Heart left ventricle (tissue), 16 donors: ENCODE results near the gene DNAJC7. TPM values are rescaled to one million over a fixed set of nuclear protein-coding genes. Genes with fewer than 3 reads are reported as not detected.

Experiments used
- ATAC-seq, 4 donors: fragments of 200-7000 bp; cut with Tn5 transposase; one replicate each; pipeline ENCODE4 v1.9.1; 2020 to 2022; ENCODE audit warnings: moderate library complexity in 4 of 4, mild to moderate bottlenecking in 3 of 4, moderate number of reproducible peaks in 1 of 4
- DNase-seq, 5 donors: peaks; one replicate each; pipeline ENCODE4 v3.0.0-alpha.2; 2020
- H3K27ac ChIP-seq, 12 donors: fragments of 200-600 bp; sonication (generic) in 4 of 12; one replicate each; pipeline versions ENCODE4 v1.5.0 to v1.8.0; 2016 to 2022; ENCODE audit warnings: mild to moderate bottlenecking in 2 of 12
- H3K27me3 ChIP-seq, 9 donors: fragments of 200-600 bp; sonication (generic) in 2 of 9; one replicate each; pipeline versions ENCODE4 v1.5.1 to v1.8.0; 2016 to 2022; ENCODE audit warnings: mild to moderate bottlenecking in 3 of 9
- H3K36me3 ChIP-seq, 9 donors: fragments of 200-600 bp; sonication (generic) in 2 of 9; one replicate each; pipeline versions ENCODE4 v1.5.0 to v1.8.0; 2018 to 2022; ENCODE audit warnings: mild to moderate bottlenecking in 2 of 9
- H3K4me1 ChIP-seq, 12 donors: fragments of 200-600 bp; sonication (generic) in 4 of 12; one replicate each; pipeline versions ENCODE4 v1.5.0 to v1.8.0; 2016 to 2022; ENCODE audit warnings: mild to moderate bottlenecking in 3 of 12
- H3K4me3 ChIP-seq, 12 donors: fragments of 200-600 bp; sonication (generic) in 4 of 12; one replicate each; pipeline versions ENCODE4 v1.5.0 to v1.8.0; 2017 to 2022; ENCODE audit warnings: mild to moderate bottlenecking in 9 of 12, moderate library complexity in 4 of 12
- H3K9me3 ChIP-seq, 12 donors: fragments of 200-600 bp; sonication (generic) in 4 of 12; one replicate each; pipeline versions ENCODE4 v1.5.0 to v1.8.0; 2016 to 2022; ENCODE audit warnings: mild to moderate bottlenecking in 1 of 12
- CTCF ChIP-seq, 12 donors: fragments of 200-600 bp; sonication (generic) in 4 of 12; IDR thresholded peaks; one replicate each; pipeline versions ENCODE4 v1.5.0 to v1.8.0; 2018 to 2022; ENCODE audit warnings: antibody characterized with exemption in 12 of 12, mild to moderate bottlenecking in 5 of 12
- POLR2A ChIP-seq, 2 donors: fragments of 450-650 bp; IDR thresholded peaks; one replicate each; pipeline ENCODE4 v1.6.1; 2017; ENCODE audit warnings: antibody characterized with exemption in 2 of 2, mild to moderate bottlenecking in 2 of 2, moderate library complexity in 2 of 2
- WGBS, 4 donors: extraction: QIAGEN DNeasy Blood & Tissue Kit in 2 of 4; methylation state at CpG; one replicate each; pipeline versions ENCODE4 v1.1.5 to v1.1.7; 2013 to 2018; 5-methylcytosine and 5-hydroxymethylcytosine counted together
- intact Hi-C, 10 donors: fragments of 100-400 bp; cut with DNase I; formaldehyde crosslinking; loops; one replicate each; pipeline versions ENCODE4 v1.11.1 to v1.14.2; 2022
- polyA plus RNA-seq, 2 donors: library from polyadenylated mRNA; stranded (reverse); fragments of 200-250 nt; gene quantifications; one replicate each; pipeline ENCODE4 v1.2.3, GENCODE V29; 2013
- total RNA-seq, 9 donors: library from RNA; depleted of rRNA in 2 of 9; stranded (reverse); fragments of >200 nt in 2 of 9; fragmentation: NEBNext Ultra II Directional in 3 of 9; extraction: Animal tissue kit (Norgen Biotek cat#: 25700) in 3 of 9; gene quantifications; one replicate each; pipeline versions ENCODE4 v1.1.0 to v1.2.4, GENCODE V29; 2016 to 2023
- donor health status: ischemic (EF 13 %, LVEDD 7.1; RV severe dilation, severe dysfunction).
- donor health status: healthy with polysubstance abuse.
- donor health status: DM: no; HTN: yes; CAD: no.
- donor health status: DM: no; HTN: no; CAD: no.
- donor health status: ischemic (EF 25% LVEDD 6.9; RV normal size, moderate dysfunction).
- donor health status: ischemic (EF 25% LVEDD 5.7; RV mildly dilated, moderate dysfunction).
- donor health status: healthy.
- donor health status: DM: yes; HTN: yes; CAD: no.
- donor health status: ischemic (EF 35%, LVEDD 5.7; RV mildly dilated, moderate dysfunction).
- donor health status: nonischemic (EF 11% LVEDD 7.7; RV severe dilation, severe dysfunction).
- donor health status: DM: yes; HTN: yes; CAD: no.
- donor health status: PGD.
- donor health status: ischemic (EF 29% LVEDD 5.4; RV normal size, mild dysfunction).
- donor health status: nonischemic (EF 23%, LVEDD 6.1; RV moderate dilation, normal function).

Gene DNAJC7
- total and polyA plus RNA-seq, 11 donors = 42.5 to 103 (median 74.7) TPM

DNA sequence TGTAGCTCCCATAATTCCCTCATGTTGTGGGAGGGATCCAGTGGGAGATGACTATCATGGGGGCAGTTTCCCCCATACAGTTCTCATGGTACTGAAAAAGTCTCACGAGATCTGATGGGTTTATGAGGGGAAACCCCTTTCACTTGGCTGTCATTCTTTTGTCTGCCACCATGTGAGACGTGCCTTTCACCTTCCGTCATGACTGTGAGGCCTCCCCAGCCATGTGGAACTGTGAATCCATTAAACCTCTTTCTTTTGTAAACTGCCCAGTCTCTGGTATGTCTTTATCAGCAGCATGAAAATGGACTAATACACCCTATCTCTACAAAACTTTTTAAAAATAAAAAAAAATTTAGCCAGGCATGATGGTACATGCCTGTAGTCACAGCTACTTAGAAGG lies 39.4 kb upstream of the DNAJC7 start:
- no peak overlapping the region for H3K27ac ChIP-seq
- TF ChIP-seq CTCF (IDR thresholded peaks at IDR 0.05) (no peak), POLR2A (IDR thresholded peaks at IDR 0.05) (no peak)
- WGBS, 4 donors = 74 to 82% (median 78%) methylated on average over 3 of the region's 3 CpGs
- intact Hi-C loops = no loop called here
- ATAC-seq = no peak
- no peak for DNase-seq
- no peaks in the 10 kb centered on the region for H3K9me3 ChIP-seq
- H3K4me3 ChIP-seq = no peak overlapping the region
- H3K4me1 ChIP-seq = no peaks in the 10 kb centered on the region
- H3K27me3 ChIP-seq = peaks cover 0 to 42% (median 6%) of the 10 kb centered on the region in 9 donors
- no peaks in the 10 kb centered on the region for H3K36me3 ChIP-seq

GRCh38 chr17:42055496-42055895 lies 38.3 kb upstream of the DNAJC7 start:
- TF ChIP-seq POLR2A (IDR thresholded peaks at IDR 0.05) (no peak), CTCF (IDR thresholded peaks at IDR 0.05) (no peak)
- no peak overlapping the region for H3K27ac ChIP-seq
- H3K9me3 ChIP-seq = no peaks in the 10 kb centered on the region
- ATAC-seq = no peak
- intact Hi-C loops = no loop called here
- H3K27me3 ChIP-seq = peaks cover 0 to 43% (median 6%) of the 10 kb centered on the region in 9 donors
- peaks cover 0 to 6% (median 1%) of the 10 kb centered on the region in 12 donors for H3K4me1 ChIP-seq
- H3K36me3 ChIP-seq = no peaks in the 10 kb centered on the region
- no peak overlapping the region for H3K4me3 ChIP-seq
- DNase-seq = no peak
- WGBS, 4 donors = 29 to 44% (median 42%) methylated on average over 6 of the region's 6 CpGs

DNA sequence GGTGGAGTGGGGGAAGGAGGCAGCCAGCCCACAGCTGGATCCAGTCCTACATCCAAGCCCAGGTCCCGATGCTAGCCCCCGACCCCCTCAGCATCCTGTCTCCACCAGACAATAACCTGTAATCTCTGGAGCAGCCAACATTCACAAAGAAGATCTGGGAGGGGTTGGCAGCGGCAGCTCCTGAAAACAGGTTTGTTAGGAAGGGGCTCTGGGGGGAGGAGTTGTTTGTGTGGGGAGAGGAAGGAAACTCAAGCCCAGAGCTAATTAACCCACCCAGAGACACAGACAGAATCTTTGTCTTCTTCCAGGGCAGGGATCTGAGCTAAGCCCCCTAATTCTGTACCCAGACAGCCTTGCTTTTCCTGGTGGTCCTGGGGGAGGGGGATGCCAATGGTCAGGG lies 37.8 kb upstream of the DNAJC7 start:
- H3K9me3 ChIP-seq = no peaks in the 10 kb centered on the region
- WGBS, 4 donors = 14 to 22% (median 20%) methylated on average over 3 of the region's 3 CpGs
- H3K27ac ChIP-seq = no peak overlapping the region
- H3K4me3 ChIP-seq = no peak overlapping the region
- no peaks in the 10 kb centered on the region for H3K36me3 ChIP-seq
- ATAC-seq (no peak), DNase-seq (no peak)
- H3K27me3 ChIP-seq = peaks cover 0 to 43% (median 6%) of the 10 kb centered on the region in 9 donors
- H3K4me1 ChIP-seq = peaks cover 0 to 8% (median 3%) of the 10 kb centered on the region in 12 donors
- intact Hi-C loops = no loop called here
- TF ChIP-seq POLR2A (IDR thresholded peaks at IDR 0.05) = no peak
- no peak for TF ChIP-seq CTCF (IDR thresholded peaks at IDR 0.05)

DNA sequence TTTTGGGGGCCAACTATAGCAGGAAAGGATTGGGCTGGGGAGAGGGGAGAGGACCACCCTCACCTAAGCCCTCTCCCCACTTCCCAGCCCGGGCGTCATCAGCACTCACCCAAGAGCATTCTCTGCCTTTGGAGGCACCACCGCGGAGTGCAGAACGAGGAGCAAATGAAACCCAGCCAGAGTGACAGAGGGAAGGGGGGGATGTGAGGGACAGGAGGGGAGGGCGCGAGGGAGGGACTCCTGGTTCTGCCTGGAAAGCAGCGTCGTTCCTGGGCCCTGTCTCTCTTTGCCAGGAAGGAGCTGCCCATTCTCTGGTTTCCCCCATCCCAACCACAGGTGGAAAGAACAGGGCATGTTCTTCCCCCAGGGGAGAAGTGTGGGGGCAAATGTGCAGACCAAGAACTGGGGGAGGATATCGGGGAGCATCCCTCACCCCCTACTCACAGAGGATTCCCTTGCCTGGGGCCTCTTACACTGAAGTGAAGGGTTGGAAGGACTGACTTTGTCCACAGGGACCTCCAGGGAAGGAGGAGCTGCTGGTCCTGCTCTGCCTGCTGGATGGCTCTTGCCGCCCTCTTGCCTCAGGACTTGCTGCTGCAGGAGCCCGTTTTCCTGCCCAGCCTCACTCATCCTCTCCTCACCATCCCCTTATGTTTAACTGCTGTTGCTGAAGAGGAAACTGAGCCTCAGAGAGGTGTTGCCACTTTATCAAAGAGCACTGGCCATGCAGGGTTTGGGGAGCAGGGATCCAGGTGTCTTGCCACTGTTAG lies 36.7 kb upstream of the DNAJC7 start:
- H3K4me1 ChIP-seq = peaks cover 0 to 13% (median 6%) of the 10 kb centered on the region in 12 donors
- no peaks in the 10 kb centered on the region for H3K36me3 ChIP-seq
- H3K9me3 ChIP-seq = no peaks in the 10 kb centered on the region
- ATAC-seq (peak in 1 of 4 donors; percentile 12), DNase-seq (no peak)
- WGBS, 4 donors = 16 to 19% (median 18%) methylated on average over 11 to 12 of the region's 12 CpGs
- H3K4me3 ChIP-seq = no peak overlapping the region
- intact Hi-C loops = no loop called here
- no peak overlapping the region for H3K27ac ChIP-seq
- TF ChIP-seq POLR2A (IDR thresholded peaks at IDR 0.05) = no peak
- TF ChIP-seq CTCF (IDR thresholded peaks at IDR 0.05) = no peak
- H3K27me3 ChIP-seq = peaks cover 0 to 43% (median 6%) of the 10 kb centered on the region in 9 donors
